Skeletal muscle cell (primary cell): ENCODE data around the gene ZNF587B.
"Not testable (repeated sequence)": the region's sequence is repeated elsewhere in the genome, so short reads cannot be mapped to it uniquely, and the experiment has no call there.

ENCODE experiments used
- DNase-seq: peaks from one replicate; pipeline ENCODE4 v3.0.0-alpha.2; 2010; ENCODE audit warnings: low read depth
- H3K4me3 ChIP-seq: 2 replicates; pipeline ENCODE4 v1.5.1; 2011; ENCODE audit warnings: low read depth, mild to moderate bottlenecking, control low read depth, low read length, moderate library complexity

Gene ZNF587B

GRCh38 chr19:57854117-57854516, 24.0 kb downstream of the ZNF587B start:
- not testable (repeated sequence) for H3K4me3 ChIP-seq, DNase-seq

GRCh38 chr19:57862351-57862750, 32.3 kb downstream of the ZNF587B start:
- DNase-seq, H3K4me3 ChIP-seq: not testable (repeated sequence)

- H3K4me3 ChIP-seq: no peak overlapping the region
- no peak for DNase-seq
These were observed 37.9 kb downstream of the ZNF587B start for GRCh38 chr19:57867868-57868492.

GRCh38 chr19:57869655-57870054, 39.6 kb downstream of the ZNF587B start:
- not testable (repeated sequence) for H3K4me3 ChIP-seq, DNase-seq

GRCh38 chr19:57870225-57870624, 40.1 kb downstream of the ZNF587B start:
- DNase-seq: no peak

GRCh38 chr19:57872450-57872849, 42.4 kb downstream of the ZNF587B start:
- no peak for DNase-seq
- H3K4me3 ChIP-seq: no peak overlapping the region

More at GRCh38 chr19:57870225-57870624, 40.1 kb downstream of the ZNF587B start:
- H3K4me3 ChIP-seq: no peak overlapping the region

- DNase-seq, H3K4me3 ChIP-seq: not testable (repeated sequence)
These were observed 44.0 kb downstream of the ZNF587B start for GRCh38 chr19:57873883-57874799.

GRCh38 chr19:57886046-57886445, 55.9 kb downstream of the ZNF587B start:
- DNase-seq: no peak
- no peak overlapping the region for H3K4me3 ChIP-seq

GRCh38 chr19:57887195-57887941, 57.3 kb downstream of the ZNF587B start:
- DNase-seq: no peak
- H3K4me3 ChIP-seq: no peak overlapping the region

- H3K4me3 ChIP-seq: peak overlapping the region; percentile 71
- DNase-seq: no peak
These were observed 58.0 kb downstream of the ZNF587B start for GRCh38 chr19:57888107-57888559.

- peak; percentile 19 for DNase-seq
- peak within 1 kb of the TSS; percentile 71 for H3K4me3 ChIP-seq
These were observed 58.6 kb downstream of the ZNF587B start, which contains the start of gene ZNF814 for GRCh38 chr19:57888560-57889231. ZNF814 (minus strand) TSS chr19:57889037; CDS start chr19:57888802, 235 bp downstream.

GRCh38 chr19:57890706-57891105, 60.6 kb downstream of the ZNF587B start:
- DNase-seq, H3K4me3 ChIP-seq: not testable (repeated sequence)
